Ovary (tissue), 3 donors: ENCODE measurements around the gene ASB6.

Experiments
- POLR2A ChIP-seq: fragments of 450-650 bp; IDR thresholded peaks from one replicate; pipeline ENCODE4 v1.6.1; 2017; ENCODE audit warnings: antibody characterized with exemption, mild to moderate bottlenecking, moderate library complexity
- TF ChIP-seq, protein P1 (sequence below), 3 donors: fragments of 450-650 bp in 2 of 3; fragments of 200-600 bp in 1 of 3; IDR thresholded peaks; one replicate each; pipeline versions ENCODE4 v1.5.1 to v1.8.0; 2016 to 2022; ENCODE audit warnings: antibody characterized with exemption in 3 of 3, mild to moderate bottlenecking in 1 of 3
- donor health status: DM: no; HTN: no; CAD: no.

DNA sequence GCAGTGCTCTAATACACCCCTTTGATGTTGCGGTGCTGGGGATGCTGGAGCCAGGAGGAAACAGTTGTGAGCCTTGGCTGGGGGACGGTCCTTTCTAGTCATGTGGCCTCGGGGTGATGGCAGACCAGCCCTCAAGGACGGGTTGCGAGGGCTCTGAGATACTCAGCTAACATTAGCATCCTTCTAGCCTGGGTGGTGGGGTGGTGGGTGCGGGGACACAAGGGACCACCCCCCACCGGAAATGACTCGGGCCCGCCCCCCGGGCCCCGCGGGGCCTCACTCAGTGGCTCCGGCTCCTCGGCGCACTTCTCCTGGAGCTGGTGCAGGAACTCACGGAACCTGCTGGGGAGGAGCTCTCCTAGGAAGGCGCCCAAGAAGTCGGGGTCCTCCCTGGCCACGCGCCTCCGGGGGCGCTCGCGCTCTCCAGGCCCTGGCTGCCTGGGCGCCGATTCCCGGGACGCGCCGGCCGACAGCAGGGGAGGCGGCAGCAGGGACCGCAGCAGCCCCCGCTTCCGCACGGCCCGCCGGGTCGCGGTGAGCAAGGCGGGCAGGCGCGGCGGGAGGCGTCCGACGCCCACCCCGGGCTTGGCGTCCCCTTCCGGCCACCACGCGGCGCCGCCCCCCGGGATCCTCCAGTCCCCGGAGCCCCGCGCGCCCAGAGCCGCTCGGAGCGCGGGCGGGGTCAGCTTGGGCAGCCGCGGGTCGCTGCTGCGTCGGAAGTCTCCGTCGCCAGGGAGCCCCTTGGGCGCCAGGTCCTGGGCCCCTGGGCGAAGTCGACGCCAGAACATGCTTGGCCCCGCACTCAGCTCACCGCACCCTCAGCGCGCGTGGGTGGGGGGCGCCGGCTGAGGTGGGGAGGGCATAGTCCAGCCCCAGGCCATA lies 21.9 kb downstream of the ASB6 start:
- TF ChIP-seq, protein P1, sequence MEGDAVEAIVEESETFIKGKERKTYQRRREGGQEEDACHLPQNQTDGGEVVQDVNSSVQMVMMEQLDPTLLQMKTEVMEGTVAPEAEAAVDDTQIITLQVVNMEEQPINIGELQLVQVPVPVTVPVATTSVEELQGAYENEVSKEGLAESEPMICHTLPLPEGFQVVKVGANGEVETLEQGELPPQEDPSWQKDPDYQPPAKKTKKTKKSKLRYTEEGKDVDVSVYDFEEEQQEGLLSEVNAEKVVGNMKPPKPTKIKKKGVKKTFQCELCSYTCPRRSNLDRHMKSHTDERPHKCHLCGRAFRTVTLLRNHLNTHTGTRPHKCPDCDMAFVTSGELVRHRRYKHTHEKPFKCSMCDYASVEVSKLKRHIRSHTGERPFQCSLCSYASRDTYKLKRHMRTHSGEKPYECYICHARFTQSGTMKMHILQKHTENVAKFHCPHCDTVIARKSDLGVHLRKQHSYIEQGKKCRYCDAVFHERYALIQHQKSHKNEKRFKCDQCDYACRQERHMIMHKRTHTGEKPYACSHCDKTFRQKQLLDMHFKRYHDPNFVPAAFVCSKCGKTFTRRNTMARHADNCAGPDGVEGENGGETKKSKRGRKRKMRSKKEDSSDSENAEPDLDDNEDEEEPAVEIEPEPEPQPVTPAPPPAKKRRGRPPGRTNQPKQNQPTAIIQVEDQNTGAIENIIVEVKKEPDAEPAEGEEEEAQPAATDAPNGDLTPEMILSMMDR (IDR thresholded peaks at IDR 0.05): no peak
- TF ChIP-seq POLR2A: no peak
